ENCODE data around the gene OLFML3.

OLFML3 gene

GRCh38 chr1:113999233-113999632 lies 20.0 kb downstream of the OLFML3 start:
- TF ChIP-seq, protein P1, sequence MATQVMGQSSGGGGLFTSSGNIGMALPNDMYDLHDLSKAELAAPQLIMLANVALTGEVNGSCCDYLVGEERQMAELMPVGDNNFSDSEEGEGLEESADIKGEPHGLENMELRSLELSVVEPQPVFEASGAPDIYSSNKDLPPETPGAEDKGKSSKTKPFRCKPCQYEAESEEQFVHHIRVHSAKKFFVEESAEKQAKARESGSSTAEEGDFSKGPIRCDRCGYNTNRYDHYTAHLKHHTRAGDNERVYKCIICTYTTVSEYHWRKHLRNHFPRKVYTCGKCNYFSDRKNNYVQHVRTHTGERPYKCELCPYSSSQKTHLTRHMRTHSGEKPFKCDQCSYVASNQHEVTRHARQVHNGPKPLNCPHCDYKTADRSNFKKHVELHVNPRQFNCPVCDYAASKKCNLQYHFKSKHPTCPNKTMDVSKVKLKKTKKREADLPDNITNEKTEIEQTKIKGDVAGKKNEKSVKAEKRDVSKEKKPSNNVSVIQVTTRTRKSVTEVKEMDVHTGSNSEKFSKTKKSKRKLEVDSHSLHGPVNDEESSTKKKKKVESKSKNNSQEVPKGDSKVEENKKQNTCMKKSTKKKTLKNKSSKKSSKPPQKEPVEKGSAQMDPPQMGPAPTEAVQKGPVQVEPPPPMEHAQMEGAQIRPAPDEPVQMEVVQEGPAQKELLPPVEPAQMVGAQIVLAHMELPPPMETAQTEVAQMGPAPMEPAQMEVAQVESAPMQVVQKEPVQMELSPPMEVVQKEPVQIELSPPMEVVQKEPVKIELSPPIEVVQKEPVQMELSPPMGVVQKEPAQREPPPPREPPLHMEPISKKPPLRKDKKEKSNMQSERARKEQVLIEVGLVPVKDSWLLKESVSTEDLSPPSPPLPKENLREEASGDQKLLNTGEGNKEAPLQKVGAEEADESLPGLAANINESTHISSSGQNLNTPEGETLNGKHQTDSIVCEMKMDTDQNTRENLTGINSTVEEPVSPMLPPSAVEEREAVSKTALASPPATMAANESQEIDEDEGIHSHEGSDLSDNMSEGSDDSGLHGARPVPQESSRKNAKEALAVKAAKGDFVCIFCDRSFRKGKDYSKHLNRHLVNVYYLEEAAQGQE (IDR thresholded peaks at IDR 0.05; ENCODE audit: low read depth) = no peak
- TF ChIP-seq TEAD4 (IDR thresholded peaks at IDR 0.05) = no peak
- no peak for TF ChIP-seq CREB1 (IDR thresholded peaks at IDR 0.05; ENCODE audit: low read depth)
- TF ChIP-seq ZBTB7A (IDR thresholded peaks at IDR 0.05; ENCODE audit: low read depth) = no peak
- no peak for TF ChIP-seq TAF1 (IDR thresholded peaks at IDR 0.05; ENCODE audit: low read depth)
- TF ChIP-seq YY1 (IDR thresholded peaks at IDR 0.05; ENCODE audit: low read depth) = no peak
- no peak for TF ChIP-seq MAX (IDR thresholded peaks at IDR 0.05)
- no peak for TF ChIP-seq TCF12 (IDR thresholded peaks at IDR 0.05; ENCODE audit: low read depth)
- no peak for TF ChIP-seq CEBPB (IDR thresholded peaks at IDR 0.05)
- TF ChIP-seq FOXM1 (IDR thresholded peaks at IDR 0.05; ENCODE audit: borderline replicate concordance, low read depth) = no peak
- TF ChIP-seq EGR1 (IDR thresholded peaks at IDR 0.05) = no peak
- TF ChIP-seq, protein P2, sequence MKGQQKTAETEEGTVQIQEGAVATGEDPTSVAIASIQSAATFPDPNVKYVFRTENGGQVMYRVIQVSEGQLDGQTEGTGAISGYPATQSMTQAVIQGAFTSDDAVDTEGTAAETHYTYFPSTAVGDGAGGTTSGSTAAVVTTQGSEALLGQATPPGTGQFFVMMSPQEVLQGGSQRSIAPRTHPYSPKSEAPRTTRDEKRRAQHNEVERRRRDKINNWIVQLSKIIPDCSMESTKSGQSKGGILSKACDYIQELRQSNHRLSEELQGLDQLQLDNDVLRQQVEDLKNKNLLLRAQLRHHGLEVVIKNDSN (IDR thresholded peaks at IDR 0.05) = no peak
- TF ChIP-seq RAD21 (IDR thresholded peaks at IDR 0.05; ENCODE audit: low read depth) = no peak

DNA sequence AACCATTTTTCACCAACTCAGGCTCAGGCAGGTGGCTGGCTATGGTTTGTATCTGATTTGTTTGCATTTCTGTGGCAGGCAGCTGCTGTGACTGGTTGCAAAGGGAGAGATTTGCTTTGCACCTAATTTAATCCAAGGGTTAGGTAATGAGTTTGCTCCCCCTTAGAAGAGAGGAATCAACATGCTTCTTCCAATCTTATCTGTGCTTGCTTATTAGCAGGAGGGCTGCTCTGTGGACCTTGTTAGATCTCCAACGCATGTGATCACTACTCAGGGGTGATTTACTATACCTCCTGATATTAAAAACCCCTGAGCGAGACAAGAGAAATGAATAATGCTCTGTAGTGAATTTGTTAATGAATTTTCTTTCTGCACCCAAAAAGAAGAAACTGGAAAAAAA lies 20.5 kb downstream of the OLFML3 start:
- TF ChIP-seq CEBPB (IDR thresholded peaks at IDR 0.05) = no peak
- no peak for TF ChIP-seq NFIC (IDR thresholded peaks at IDR 0.05)
- no peak for TF ChIP-seq CREB1 (IDR thresholded peaks at IDR 0.05; ENCODE audit: low read depth)
- TF ChIP-seq EP300 (IDR thresholded peaks at IDR 0.05; ENCODE audit: borderline replicate concordance) = no peak
- no peak for TF ChIP-seq ZBTB7A (IDR thresholded peaks at IDR 0.05; ENCODE audit: low read depth)
- TF ChIP-seq, protein P2 (IDR thresholded peaks at IDR 0.05) = no peak
- TF ChIP-seq TAF1 (IDR thresholded peaks at IDR 0.05; ENCODE audit: low read depth) = no peak
- no peak for TF ChIP-seq MAX (IDR thresholded peaks at IDR 0.05)
- TF ChIP-seq TEAD4 (IDR thresholded peaks at IDR 0.05) = no peak
- no peak for TF ChIP-seq FOXM1 (IDR thresholded peaks at IDR 0.05; ENCODE audit: borderline replicate concordance, low read depth)
- TF ChIP-seq YY1 (IDR thresholded peaks at IDR 0.05; ENCODE audit: low read depth) = no peak
- no peak for TF ChIP-seq RAD21 (IDR thresholded peaks at IDR 0.05; ENCODE audit: low read depth)
- no peak for TF ChIP-seq TCF12 (IDR thresholded peaks at IDR 0.05; ENCODE audit: low read depth)
- TF ChIP-seq EGR1 (IDR thresholded peaks at IDR 0.05) = no peak
- TF ChIP-seq, protein P1 (IDR thresholded peaks at IDR 0.05; ENCODE audit: low read depth) = no peak

DNA sequence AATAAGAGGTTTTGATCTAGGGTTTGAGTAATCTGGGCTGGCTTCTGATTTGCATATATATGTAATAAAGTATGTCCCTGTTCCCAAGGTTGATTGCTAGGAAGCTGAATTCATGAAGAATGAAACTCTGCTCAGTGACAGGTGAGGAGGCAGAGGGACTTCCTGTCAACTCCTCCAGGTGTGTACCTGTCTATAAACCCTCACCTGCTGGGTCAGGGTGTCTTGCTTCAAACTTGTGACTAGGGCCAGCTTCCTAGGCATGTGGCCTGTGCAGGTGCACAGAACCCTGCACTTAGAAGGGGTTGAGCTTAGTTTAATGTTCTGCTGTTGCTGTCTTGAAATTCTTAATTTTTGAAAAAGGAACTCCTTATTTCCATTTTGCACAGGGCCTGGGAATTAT lies 21.1 kb downstream of the OLFML3 start:
- TF ChIP-seq ZBTB7A (IDR thresholded peaks at IDR 0.05; ENCODE audit: low read depth) (no peak), NFIC (IDR thresholded peaks at IDR 0.05) (no peak), EGR1 (IDR thresholded peaks at IDR 0.05) (no peak), CREB1 (IDR thresholded peaks at IDR 0.05; ENCODE audit: low read depth) (no peak), EP300 (IDR thresholded peaks at IDR 0.05; ENCODE audit: borderline replicate concordance) (no peak), FOXM1 (IDR thresholded peaks at IDR 0.05; ENCODE audit: borderline replicate concordance, low read depth) (no peak), TAF1 (IDR thresholded peaks at IDR 0.05; ENCODE audit: low read depth) (no peak), MAX (IDR thresholded peaks at IDR 0.05) (no peak), YY1 (IDR thresholded peaks at IDR 0.05; ENCODE audit: low read depth) (no peak), CEBPB (IDR thresholded peaks at IDR 0.05) (no peak), TEAD4 (IDR thresholded peaks at IDR 0.05) (no peak), RAD21 (IDR thresholded peaks at IDR 0.05; ENCODE audit: low read depth) (no peak)
- TF ChIP-seq, protein P1 (IDR thresholded peaks at IDR 0.05; ENCODE audit: low read depth) = no peak

GRCh38 chr1:114002492-114003239 lies 23.4 kb downstream of the OLFML3 start:
- TF ChIP-seq EP300 (IDR thresholded peaks at IDR 0.05; ENCODE audit: borderline replicate concordance) (no peak), NFIC (IDR thresholded peaks at IDR 0.05) (no peak), EGR1 (IDR thresholded peaks at IDR 0.05) (no peak), CEBPB (IDR thresholded peaks at IDR 0.05) (no peak), RAD21 (IDR thresholded peaks at IDR 0.05; ENCODE audit: low read depth) (no peak), TCF12 (IDR thresholded peaks at IDR 0.05; ENCODE audit: low read depth) (no peak), MAX (IDR thresholded peaks at IDR 0.05) (no peak), YY1 (IDR thresholded peaks at IDR 0.05; ENCODE audit: low read depth) (no peak)
- TF ChIP-seq, protein P2 (IDR thresholded peaks at IDR 0.05) = no peak
